GM19455 (cell line): Measurements from ENCODE around the gene ACSL5.
"Not testable (repeated sequence)": the region's sequence is repeated elsewhere in the genome, so short reads cannot be mapped to it uniquely, and the experiment has no call there.

Experiments used
- ATAC-seq: cut with Tn5 transposase; IDR thresholded peaks from one replicate; pipeline ENCODE4 v1.9.1; 2021; ENCODE audit not compliant: unreplicated experiment

The ACSL5 gene

DNA sequence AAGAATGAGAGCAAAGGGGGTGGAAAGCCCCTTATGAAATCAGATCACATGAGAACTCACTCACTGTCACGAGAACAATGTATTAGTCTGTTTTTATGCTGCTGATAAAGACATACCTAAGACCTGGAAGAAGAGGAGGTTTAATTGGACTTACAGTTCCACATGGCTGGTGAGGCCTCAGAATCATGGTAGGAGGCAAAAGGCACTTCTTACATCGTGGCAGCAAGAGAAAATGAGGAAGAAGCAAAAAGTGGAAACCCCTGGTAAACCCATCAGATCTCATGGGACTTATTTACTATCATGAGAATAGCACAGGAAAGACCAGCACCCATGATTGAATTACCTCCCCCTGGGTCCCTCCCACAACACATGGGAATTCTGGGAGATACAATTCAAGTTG, 32.9 kb downstream of the ACSL5 start:
- ATAC-seq = not testable (repeated sequence)

DNA sequence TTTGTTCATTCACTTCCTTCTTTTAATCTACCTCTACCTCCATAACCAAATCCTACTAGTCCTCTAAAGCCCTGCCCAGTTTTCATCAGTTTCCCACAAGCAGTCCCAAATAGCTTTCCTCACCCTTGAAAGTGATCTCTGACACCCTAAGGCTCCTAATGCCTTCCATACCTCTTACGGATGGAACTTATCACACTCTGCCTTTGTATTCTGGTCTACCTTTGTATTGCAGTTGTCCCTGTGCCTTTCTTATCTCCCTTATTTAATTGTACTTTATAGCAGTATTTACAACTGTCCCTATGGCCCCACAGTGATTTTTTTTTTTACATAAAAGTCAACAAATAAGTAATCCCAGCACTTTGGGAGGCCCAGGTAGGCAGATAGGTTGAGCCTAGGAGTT, 33.8 kb downstream of the ACSL5 start:
- ATAC-seq = no peak

DNA sequence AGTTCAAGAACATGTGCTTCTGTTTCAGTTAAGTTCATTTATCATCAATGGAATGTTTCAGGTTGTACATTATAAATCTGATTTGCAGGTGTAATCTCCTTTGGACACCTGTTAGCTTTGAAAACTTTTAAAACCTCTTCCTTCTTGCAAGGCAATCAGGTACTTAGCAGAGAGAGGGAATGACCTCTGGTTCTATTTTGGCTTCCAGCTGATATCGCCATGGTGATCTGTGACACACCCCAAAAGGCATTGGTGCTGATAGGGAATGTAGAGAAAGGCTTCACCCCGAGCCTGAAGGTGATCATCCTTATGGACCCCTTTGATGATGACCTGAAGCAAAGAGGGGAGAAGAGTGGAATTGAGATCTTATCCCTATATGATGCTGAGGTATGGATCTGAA, 35.4 kb downstream of the ACSL5 start:
- no peak for ATAC-seq

DNA sequence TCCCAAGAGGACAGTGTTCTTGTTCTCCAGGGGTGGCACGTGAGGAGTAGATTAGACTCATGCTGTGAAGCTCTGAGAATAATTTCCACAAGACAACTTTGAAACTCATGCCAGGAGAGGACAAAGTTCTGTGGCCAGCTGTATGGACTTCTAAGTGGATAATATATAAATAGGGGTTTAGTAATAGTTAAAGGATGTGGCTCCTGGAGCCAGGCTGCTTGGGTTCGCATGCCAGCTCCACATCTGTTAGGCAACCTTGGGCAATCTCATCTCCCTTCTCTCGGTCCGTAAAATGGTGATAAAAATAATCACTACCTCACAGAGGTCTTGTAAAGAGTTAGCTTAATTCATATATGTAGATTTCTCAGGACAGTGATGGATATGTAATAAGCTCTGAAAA, 35.8 kb downstream of the ACSL5 start:
- no peak for ATAC-seq

DNA sequence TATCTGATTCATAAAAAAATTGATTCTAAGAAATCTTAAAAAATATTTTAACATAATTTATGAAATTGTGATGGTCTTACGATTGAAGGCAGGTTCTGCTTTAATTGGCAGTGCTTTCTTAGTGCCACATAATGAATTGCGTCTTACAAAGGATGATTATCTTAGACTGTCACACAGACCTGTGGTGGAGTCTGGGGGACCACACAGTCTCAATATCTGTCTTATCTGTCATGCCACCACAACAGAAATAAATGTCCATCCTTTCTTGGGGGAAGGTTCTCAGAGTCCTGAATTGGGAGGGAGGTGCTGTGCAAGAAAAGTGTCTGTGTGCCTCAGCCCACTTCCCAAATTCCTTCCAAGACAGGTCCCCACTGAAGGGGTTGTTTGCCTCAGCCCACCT, 38.8 kb downstream of the ACSL5 start:
- no peak for ATAC-seq

DNA sequence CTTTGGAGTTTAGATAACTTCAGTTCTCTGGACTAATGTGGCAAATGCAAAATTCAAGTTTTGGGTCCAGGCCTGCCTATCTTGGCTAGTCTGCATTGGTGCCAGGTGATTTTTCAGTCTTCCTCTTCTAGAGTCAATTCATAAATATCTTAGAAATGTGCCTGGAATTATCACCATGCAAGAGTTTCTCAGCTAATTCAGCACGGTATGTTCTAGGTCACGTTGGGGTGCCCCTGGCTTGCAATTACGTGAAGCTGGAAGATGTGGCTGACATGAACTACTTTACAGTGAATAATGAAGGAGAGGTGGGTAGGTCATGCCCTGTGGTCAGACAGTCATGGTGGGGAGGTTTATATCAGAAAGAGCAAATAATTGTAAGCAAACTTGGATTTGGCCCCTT, 47.8 kb downstream of the ACSL5 start:
- ATAC-seq = no peak

DNA sequence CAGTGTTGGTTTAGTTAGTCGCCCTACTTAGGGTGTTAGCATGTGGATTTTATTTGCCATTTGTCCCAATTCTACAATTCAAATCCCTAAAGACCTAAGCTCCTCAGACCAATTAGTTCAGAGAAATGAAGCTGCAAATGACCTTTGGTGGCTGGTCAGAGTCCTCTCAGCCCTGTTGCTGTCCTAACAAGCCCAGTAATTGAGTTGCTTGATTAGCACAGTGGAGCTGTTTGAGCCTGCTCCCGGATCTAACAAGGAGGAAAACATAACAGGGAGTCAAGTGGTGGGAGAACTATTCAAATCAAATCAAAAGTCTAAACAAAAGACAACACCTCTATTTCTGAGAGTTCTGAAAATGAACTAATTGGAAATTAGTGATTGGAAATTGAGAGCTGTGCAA, 50.7 kb downstream of the ACSL5 start:
- ATAC-seq = no peak

DNA sequence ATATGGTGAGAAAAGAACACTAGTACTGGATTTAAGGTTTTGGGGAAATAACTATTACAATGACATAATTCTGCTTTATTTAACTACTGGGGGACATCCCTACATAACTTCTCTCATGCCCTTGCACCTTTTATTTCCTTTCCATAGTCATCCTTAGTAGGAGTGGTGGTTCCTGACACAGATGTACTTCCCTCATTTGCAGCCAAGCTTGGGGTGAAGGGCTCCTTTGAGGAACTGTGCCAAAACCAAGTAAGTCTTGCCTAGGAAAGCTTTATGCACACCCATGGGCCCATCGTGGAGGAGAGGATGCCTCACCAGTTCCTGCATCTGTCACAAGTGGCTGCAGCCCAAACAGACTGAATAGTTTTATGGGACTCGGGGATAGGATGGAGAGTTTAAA, 52.2 kb downstream of the ACSL5 start:
- no peak for ATAC-seq

DNA sequence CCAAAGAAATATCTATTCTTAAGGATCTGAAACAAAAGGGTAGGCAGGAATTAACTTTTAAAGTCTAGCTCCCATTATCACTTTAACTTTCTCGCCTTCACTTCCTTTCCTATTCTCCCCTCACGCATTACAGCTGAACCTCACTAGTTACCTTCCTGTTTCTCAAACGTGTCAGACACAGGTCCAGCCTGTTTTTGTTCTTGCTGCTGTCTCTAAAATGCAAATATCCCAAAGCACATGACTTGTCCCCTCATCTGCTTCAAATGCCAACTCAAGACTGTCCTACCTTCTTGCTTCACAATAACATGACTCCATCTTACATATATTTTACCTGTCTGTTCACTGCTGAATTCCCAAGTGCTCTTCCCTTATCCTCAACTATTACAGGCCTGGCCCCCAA, 55.2 kb downstream of the ACSL5 start:
- no peak for ATAC-seq

DNA sequence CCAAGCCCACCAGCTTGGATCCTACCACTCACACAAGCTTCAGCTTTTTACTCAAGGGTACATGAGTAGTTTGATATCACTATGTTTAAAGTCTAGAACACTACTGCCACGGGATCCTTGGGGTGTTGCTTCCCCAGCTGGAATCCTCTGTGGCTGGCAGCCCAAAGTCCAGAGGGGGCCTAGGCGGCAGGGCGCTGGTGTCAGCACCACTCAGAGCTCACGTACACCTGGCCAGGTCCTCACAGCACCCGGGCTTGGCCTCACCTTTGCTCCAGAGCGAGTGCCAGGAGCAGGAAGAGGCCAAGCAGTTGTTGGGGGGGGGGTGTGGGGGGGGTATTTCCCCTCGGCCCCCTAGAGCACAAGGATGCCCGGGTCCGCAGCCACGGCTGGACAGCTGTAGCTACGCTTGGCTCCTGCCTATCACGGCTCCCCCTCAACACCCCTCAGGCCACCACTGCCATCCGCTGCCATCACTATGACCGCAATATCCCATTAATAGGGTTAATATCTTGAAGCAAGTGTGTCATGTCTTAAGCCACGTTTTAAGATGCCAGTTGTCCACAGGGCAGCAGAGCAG, 55.8 kb downstream of the ACSL5 start:
- ATAC-seq = no peak

DNA sequence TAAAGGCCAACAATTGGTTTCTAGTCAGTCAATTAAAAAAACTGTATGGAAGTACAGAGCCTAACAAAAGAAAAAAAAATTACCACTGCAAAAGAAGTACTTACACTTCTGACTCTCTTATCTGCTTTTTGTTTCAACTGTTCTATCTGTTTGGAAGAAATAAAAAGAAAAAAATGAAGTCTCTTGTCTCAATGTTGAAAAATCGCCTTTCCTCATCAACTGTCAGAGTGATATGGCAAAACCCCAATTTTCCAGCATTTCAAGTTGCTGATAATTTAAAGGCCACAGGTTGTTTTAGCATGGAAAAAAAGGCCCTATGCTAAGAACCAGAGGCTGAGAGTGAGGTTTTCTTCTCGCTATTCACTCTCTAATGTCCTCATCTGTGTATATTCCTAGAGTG, 59.2 kb downstream of the ACSL5 start:
- ATAC-seq = no peak

DNA sequence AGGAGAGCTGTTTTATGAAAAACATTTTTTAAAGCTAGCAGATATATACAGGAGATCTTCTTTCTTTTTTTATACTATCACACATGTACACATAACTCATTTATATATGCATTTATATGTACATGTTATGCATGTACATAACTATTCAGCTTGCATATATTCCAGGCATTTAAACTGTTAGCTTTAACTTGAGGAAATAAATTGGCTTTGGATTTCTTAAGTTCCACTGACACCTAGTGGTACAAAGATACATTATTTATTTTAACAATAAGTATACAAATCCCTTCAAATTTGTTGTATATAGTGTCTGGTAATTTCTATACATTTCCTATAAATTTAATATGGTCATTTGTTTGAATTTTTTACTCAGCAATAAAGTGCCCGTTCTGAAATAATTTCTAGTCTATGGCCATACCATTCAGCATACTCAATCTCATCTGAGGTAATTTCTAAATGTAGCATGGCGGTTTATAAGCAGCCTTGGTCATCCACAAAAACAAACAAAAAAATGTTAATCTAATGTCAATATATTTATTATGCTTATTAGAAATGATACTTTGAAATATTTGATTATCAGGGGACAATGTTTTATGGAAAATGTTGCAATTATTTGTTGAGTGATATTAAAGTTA, 61.2 kb downstream of the ACSL5 start:
- no peak for ATAC-seq

DNA sequence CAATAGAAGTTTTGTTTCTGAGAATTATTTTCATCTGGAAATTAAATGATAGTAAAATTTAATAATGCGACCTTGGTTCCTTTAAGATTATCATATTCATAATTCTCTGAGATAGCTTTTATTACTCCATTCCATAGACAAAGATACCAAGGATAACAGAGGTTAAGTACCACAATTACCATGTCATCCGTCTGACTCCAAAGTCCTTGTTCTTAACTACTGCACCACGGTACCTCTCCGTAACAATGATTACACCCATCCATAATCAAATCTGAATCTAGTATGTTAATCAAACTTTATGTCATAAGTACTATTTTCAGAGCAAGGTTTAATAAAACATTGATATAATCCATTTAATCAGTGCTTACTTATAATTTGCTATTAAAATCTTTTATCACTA, 64.4 kb downstream of the ACSL5 start:
- ATAC-seq = no peak

DNA sequence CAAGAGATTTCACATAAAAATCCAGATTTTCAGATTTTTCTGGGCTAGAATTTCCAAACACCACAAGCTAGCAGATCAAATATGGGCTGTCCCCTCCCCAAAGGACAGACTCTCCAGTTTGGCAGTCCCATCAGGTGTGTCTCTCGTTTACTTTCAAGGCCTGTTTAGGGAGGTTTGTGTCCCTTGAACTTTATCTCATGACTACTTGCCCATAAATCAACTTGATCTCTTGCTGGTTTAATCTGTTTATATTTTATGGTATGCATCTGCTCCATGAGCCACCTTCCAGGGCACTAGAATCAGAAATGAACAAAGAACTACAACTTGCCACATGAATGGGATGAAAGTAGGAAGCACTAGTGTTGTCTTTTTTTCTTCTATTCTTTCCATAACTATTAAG, 67.6 kb downstream of the ACSL5 start:
- ATAC-seq = no peak

DNA sequence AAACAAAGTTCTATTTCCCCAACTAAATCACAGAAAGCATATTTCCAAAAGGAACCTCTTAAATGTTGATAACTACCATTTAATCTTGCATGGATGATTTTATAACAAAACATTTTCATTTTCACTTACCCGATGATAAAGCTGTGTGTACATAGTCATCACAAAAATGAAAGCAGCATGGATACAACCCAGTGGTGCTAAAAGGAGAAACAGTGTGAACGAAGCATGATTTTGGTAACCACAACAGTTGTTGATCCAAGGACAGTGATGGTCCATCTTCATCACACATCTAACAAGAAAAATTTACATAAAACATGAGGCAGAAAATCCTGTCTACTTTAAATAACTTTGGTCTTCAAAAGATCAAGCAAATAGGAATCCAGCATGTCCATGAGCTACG, 68.1 kb downstream of the ACSL5 start:
- no peak for ATAC-seq

DNA sequence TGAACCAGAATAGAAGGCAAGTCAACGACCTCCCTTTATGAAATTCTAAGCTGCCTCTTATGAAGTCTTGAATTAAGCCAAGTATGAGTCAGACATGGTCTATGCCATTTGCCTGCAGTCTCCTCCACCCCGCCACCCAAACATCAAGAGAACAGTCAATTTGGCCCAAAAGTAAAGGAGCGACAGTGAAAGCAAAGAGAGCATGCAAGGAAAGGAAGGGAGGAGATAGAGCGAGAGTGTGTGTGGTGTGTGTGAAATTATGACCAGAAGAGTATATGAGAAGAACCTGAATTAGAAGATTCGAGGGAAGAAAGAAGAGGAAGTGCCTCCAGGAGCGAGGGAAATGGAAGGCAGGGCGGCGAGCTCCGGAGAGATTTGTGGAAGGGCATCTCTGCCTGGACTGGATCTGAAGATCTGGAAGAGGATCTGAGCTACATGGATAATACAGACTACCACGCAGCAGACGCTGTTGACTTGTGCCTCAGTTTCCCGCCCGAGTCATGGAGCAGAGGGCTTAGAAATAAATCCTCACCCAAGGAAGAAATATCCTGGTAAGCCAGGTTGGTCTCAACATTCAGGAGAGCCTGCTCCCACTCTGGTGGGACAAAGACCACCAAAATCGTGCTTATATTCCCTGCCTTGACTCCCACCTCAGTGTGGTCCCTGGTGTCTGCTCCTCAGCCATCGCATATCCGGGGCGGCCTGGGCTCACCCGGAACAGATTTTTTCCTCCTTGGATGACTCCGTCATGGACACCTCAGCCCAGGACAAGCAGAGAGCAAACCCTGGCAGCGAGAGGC, 72.3 kb downstream of the ACSL5 start:
- peak; percentile 42 for ATAC-seq

DNA sequence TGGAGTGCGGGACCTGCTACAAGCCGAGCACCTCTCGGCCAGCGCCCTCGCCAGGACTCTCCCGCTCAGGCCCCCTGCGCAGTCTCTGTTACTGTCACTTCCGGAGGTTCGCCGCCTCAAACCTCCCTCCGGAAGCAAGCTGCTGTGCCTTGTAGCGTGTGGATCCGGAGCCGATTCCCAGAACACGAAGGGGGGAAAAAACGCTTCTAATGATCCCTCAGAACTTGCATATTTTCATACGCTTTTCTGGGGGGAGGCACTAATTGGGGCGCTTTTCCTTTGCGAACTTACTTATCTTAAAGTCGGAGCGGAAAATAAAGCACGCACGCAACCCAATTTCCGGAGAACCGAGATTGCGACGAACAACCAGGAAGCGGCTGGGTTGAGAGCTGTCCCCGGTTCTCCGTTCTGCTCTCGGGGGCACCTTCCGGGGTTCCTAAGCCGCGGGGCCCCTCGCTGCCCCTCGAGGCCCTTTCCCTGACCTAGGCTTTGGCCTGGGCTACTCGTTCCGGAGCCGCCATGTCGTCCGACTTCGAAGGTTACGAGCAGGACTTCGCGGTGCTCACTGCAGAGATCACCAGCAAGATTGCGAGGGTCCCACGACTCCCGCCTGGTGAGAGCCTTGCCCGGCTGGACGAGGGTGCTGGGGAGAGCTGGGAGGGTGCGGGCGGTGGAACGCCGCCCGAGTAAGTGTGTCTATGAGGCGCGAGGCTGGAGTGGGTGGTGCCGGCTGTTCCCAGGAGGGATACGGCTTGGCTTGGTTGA, 73.1 kb downstream of the ACSL5 start, which contains the start of the genes VTI1A and ZDHHC6:
Gene VTI1A, plus strand, starts transcription at position 361 of the 765 bp plus-strand sequence. Its CDS starts 159 bp downstream, at position 520.
Gene ZDHHC6, minus strand, starts transcription at position 60 of the 765 bp plus-strand sequence. CDS start 1,478 bp downstream, outside the sequence.
- peak; percentile 95 for ATAC-seq

DNA sequence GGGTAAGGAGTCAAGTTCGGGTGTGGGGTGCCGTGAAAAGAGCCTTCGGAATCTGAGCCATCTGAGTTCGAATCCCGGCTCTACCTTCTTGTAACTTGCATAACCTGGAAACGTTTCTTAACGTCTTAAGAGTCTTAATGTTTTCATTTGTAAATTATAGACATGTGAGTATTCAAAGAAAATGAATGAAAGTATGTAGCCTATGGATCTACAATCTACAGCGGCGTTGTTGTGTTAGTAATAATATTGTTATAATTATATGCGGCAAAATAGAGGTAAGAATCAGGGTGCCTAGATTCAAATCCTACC, 73.7 kb downstream of the ACSL5 start:
- no peak for ATAC-seq

DNA sequence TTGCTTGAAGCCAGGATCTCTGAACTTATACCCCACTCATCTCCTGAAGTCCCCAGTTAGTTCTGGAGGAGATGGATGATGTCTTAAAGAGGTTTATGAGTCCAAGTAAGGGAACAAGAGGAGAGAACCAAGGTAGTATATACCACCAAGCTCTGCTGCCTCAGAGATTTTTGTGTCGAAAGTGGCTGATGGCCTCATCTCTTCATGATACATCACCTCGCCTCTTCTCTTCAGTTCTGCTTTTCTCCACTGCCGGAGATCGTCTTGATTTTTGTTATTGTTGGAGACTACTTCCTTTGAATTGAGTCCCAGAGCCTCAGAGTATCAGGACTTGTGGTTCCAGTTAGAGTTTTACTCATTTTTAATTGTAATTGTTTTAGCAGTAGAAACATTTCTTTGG, 75.0 kb downstream of the ACSL5 start:
- ATAC-seq = no peak

DNA sequence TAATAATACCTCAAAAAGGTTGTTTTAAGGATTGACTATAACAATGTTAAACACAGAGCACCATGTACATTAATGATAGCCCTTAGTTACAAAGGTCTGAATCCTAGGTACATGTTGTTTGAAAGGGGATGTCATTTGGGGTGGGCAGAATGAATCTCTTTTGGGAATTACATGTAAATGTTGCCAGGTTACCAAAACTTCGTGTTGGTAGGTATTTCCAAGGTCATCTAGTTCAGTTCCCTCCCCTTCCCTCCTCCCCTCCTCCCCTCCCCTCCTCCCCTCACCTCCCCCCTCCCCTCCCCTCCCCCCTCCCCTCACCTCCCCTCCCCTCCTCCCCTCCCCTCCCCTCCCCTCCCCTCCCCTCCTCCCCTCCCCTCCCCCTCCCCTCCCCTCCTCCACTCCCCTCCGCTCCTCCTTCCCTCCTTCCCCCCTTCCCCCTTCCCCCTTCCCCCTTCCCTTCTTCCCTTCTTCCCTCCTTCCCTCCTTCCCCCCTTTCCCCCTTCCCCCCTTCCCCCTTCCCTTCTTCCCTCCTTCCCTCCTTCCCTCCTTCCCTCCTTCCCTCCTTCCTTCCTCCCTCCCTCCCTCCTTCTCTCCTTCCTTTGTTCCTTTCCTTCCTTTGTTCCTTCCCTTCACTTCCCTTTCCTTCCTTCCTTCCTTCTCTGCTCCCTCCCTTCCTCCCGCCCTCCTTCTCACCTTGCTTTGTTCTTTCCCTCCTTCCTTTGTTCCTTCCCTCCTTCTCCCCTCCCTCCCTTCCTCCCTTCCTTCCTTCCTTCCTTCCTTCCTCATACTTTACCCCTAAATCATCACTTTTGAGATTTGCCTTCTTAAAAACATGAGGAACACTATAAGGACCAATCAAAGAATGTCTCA, 81.2 kb downstream of the ACSL5 start:
- no peak for ATAC-seq

DNA sequence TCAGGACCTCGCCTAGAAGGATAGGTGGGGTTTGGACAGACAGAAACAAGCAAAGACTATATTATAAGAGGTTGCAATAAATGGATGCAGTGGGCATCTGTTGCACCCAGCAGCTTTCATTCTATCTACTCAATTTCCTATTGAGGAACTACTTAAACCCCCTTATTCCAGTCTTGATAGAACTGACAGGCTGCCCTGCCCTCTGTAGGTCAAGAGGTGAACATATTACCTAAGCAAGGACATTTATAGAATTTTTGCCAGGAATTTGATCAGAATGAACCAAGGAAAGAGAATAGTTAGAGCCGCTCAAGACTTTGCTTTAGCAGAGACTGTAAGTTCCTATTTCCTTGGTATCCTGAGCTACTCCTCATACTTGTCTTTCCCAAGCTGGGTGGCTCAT, 82.6 kb downstream of the ACSL5 start:
- no peak for ATAC-seq
